HFF-Myc (cell line): ENCODE results near the gene HOXA2.

Experiments
- DNase-seq: peaks from one replicate; pipeline ENCODE4 v3.0.0-alpha.2; 2011; ENCODE audit warnings: low read depth; ENCODE audit errors: extremely low read depth
- H3K4me3 ChIP-seq: replicated peaks from 2 replicates; pipeline ENCODE4 v1.5.1; 2011; ENCODE audit warnings: low read depth, mild to moderate bottlenecking, control low read depth, low read length
- TF ChIP-seq, protein P1 (sequence below): IDR thresholded peaks from 2 replicates; pipeline ENCODE4 v1.5.1; 2012; ENCODE audit warnings: mild to moderate bottlenecking, low read depth, low read length, control low read depth; ENCODE audit errors: missing control alignments

Gene HOXA2

GRCh38 chr7:27112955-27113949 is 10.8 kb upstream of the HOXA2 start:
- TF ChIP-seq, protein P1, sequence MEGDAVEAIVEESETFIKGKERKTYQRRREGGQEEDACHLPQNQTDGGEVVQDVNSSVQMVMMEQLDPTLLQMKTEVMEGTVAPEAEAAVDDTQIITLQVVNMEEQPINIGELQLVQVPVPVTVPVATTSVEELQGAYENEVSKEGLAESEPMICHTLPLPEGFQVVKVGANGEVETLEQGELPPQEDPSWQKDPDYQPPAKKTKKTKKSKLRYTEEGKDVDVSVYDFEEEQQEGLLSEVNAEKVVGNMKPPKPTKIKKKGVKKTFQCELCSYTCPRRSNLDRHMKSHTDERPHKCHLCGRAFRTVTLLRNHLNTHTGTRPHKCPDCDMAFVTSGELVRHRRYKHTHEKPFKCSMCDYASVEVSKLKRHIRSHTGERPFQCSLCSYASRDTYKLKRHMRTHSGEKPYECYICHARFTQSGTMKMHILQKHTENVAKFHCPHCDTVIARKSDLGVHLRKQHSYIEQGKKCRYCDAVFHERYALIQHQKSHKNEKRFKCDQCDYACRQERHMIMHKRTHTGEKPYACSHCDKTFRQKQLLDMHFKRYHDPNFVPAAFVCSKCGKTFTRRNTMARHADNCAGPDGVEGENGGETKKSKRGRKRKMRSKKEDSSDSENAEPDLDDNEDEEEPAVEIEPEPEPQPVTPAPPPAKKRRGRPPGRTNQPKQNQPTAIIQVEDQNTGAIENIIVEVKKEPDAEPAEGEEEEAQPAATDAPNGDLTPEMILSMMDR: no peak
- no peak overlapping the region for H3K4me3 ChIP-seq
- DNase-seq: no peak

- DNase-seq: no peak
- TF ChIP-seq, protein P1: no peak
- no peak overlapping the region for H3K4me3 ChIP-seq
Observed at GRCh38 chr7:27112361-27112760, 9.9 kb upstream of the HOXA2 start.

GRCh38 chr7:27111751-27112277 is 9.3 kb upstream of the HOXA2 start:
- TF ChIP-seq, protein P1: no peak
- no peak overlapping the region for H3K4me3 ChIP-seq
- no peak for DNase-seq

- no peak overlapping the region for H3K4me3 ChIP-seq
- no peak for DNase-seq
- TF ChIP-seq, protein P1: no peak
Observed at GRCh38 chr7:27111042-27111750, 8.7 kb upstream of the HOXA2 start.

- no peak overlapping the region for H3K4me3 ChIP-seq
- TF ChIP-seq, protein P1: no peak
- DNase-seq: no peak
Observed at GRCh38 chr7:27110186-27111031, 7.9 kb upstream of the HOXA2 start.
